Osteoblast (primary cell): ENCODE data around the gene SLC35F5. TPM values are rescaled to one million over a fixed set of nuclear protein-coding genes. Genes with fewer than 3 reads are reported as not detected.

Source experiments
- DNase-seq: peaks from one replicate; pipeline ENCODE4 v3.0.0; 2011; ENCODE audit warnings: low spot score, mixed read lengths; ENCODE audit not compliant: insufficient read length; ENCODE audit errors: missing footprints
- H2AFZ ChIP-seq: 2 replicates; pipeline ENCODE4 v1.6.0; 2011; ENCODE audit warnings: mild to moderate bottlenecking, low read length
- H3K27ac ChIP-seq: 2 replicates; pipeline ENCODE4 v1.5.1; 2011; ENCODE audit warnings: mild to moderate bottlenecking, low read depth, low read length, moderate library complexity
- H3K27me3 ChIP-seq: 2 replicates; pipeline ENCODE4 v1.6.0; 2012; ENCODE audit warnings: mild to moderate bottlenecking, control low read depth, inconsistent platforms, low read length, moderate library complexity; ENCODE audit not compliant: insufficient read depth
- H3K36me3 ChIP-seq: 2 replicates; pipeline ENCODE4 v1.5.1; 2011; ENCODE audit warnings: mild to moderate bottlenecking, low read length, control low read depth, moderate library complexity; ENCODE audit not compliant: insufficient read depth
- H3K4me1 ChIP-seq: 2 replicates; pipeline ENCODE4 v1.5.1; 2011; ENCODE audit warnings: mild to moderate bottlenecking, low read length, control low read depth, moderate library complexity; ENCODE audit not compliant: insufficient read depth
- H3K4me2 ChIP-seq: 2 replicates; pipeline ENCODE4 v1.6.0; 2011; ENCODE audit warnings: mild to moderate bottlenecking, low read length; ENCODE audit not compliant: insufficient read depth
- H3K4me3 ChIP-seq: fragments of 200-600 bp; sonication (generic); 3 replicates; pipeline ENCODE4 v1.5.1; 2012; ENCODE audit warnings: mild to moderate bottlenecking, low read length, inconsistent platforms; ENCODE audit not compliant: insufficient read depth
- H3K79me2 ChIP-seq: 2 replicates; pipeline ENCODE4 v1.6.0; 2012; ENCODE audit warnings: mild to moderate bottlenecking, low read length, control low read depth, inconsistent platforms; ENCODE audit not compliant: insufficient read depth
- H3K9me3 ChIP-seq: 2 replicates; pipeline ENCODE4 v1.5.1; 2011; ENCODE audit warnings: low read depth, low read length, control low read depth
- H4K20me1 ChIP-seq: 2 replicates; pipeline ENCODE4 v1.6.0; 2012; ENCODE audit warnings: mild to moderate bottlenecking, low read length, control low read depth; ENCODE audit not compliant: insufficient read depth
- CTCF ChIP-seq: IDR thresholded peaks from 2 replicates; pipeline ENCODE4 v1.5.1; 2011; ENCODE audit warnings: mild to moderate bottlenecking, low read depth, low read length, moderate library complexity; ENCODE audit errors: extremely low read depth
- total RNA-seq: library from RNA; depleted of rRNA; stranded (reverse); fragments of >200 nt; gene quantifications from 2 replicates; pipeline ENCODE4 v1.2.3, GENCODE V29; 2012

Gene SLC35F5
- total RNA-seq, 1 donor = 245 TPM

DNA sequence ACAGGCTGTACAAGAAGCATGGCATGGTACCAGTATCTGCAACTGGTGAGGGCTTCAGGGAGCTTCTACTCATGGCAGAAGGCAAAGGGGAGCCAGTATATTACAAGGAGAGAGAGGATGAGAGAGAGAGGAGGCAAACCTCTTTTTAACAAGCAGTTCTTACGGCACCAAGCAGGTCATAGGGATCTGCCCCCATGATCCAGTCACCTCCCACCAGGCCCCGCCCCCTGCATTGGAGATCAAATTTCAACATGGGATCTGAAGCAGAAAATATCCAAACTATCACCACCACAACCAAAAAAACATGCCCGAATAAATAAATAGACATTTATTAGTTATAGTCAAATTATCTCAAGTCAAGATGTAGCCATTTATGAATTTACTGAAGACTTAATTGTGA, 14.5 kb upstream of the SLC35F5 start:
- no peak overlapping the region for H3K4me2 ChIP-seq
- TF ChIP-seq CTCF = no peak
- no peak overlapping the region for H3K4me3 ChIP-seq
- no peak overlapping the region for H3K27ac ChIP-seq
- no peaks in the 10 kb centered on the region for H3K36me3 ChIP-seq
- H3K4me1 ChIP-seq = no peaks in the 10 kb centered on the region
- no peak for DNase-seq
- no peak overlapping the region for H2AFZ ChIP-seq
- H4K20me1 ChIP-seq = no peaks in the 10 kb centered on the region
- no peaks in the 10 kb centered on the region for H3K27me3 ChIP-seq
- no peaks in the 10 kb centered on the region for H3K79me2 ChIP-seq
- H3K9me3 ChIP-seq = no peaks in the 10 kb centered on the region

DNA sequence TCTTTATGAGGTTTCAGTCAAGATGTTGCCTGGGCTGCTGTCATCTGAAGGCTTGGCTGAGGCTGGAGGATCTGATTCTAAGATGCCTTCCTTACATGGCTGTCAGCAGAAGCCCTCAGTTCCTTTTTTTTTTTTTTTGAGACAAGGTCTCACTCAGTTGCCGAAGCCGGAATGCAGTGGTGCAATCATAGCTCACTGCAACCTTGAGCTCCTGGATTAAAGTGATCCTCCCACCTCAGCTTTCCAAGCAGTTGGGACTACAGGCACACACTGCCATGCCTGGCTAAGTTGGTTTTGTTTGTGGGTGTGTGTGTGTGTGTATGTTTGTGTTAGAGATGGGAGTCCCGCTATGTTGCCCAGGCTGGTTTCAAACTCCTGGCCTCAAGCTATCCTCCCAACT, 13.1 kb upstream of the SLC35F5 start:
- no peak for DNase-seq
- Histone ChIP-seq H3K27me3 (no peaks in the 10 kb centered on the region), H3K27ac (no peak overlapping the region), H2AFZ (no peak overlapping the region), H3K9me3 (no peaks in the 10 kb centered on the region), H3K4me2 (no peak overlapping the region), H3K36me3 (no peaks in the 10 kb centered on the region), H3K79me2 (no peaks in the 10 kb centered on the region), H4K20me1 (no peaks in the 10 kb centered on the region), H3K4me1 (no peaks in the 10 kb centered on the region), H3K4me3 (no peak overlapping the region)
- no peak for TF ChIP-seq CTCF

DNA sequence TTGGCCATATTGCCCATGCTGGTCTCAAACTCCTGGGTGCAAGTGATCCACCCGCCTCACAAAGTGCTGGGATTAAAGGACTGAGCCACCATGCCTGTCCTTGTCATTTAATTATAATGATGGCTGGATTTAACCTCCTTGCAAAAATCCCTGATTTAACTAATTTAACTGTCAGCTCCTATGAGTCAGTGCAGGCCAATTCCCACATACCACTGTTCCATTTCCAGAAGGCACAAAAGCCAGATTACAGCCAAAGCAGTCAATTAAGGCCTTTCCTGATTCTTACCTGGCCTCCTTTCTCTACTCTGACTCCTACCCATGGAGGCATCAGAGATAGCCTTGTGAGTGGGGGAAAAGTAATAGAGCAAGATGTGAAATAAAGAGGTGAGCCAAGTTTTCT, 12.3 kb upstream of the SLC35F5 start:
- no peak overlapping the region for H3K4me2 ChIP-seq
- no peaks in the 10 kb centered on the region for H3K27me3 ChIP-seq
- DNase-seq = no peak
- no peak overlapping the region for H3K27ac ChIP-seq
- no peaks in the 10 kb centered on the region for H3K4me1 ChIP-seq
- no peaks in the 10 kb centered on the region for H3K36me3 ChIP-seq
- no peaks in the 10 kb centered on the region for H4K20me1 ChIP-seq
- no peaks in the 10 kb centered on the region for H3K79me2 ChIP-seq
- H3K4me3 ChIP-seq = no peak overlapping the region
- H3K9me3 ChIP-seq = no peaks in the 10 kb centered on the region
- peak overlapping the region; percentile 86 for H2AFZ ChIP-seq
- no peak for TF ChIP-seq CTCF

DNA sequence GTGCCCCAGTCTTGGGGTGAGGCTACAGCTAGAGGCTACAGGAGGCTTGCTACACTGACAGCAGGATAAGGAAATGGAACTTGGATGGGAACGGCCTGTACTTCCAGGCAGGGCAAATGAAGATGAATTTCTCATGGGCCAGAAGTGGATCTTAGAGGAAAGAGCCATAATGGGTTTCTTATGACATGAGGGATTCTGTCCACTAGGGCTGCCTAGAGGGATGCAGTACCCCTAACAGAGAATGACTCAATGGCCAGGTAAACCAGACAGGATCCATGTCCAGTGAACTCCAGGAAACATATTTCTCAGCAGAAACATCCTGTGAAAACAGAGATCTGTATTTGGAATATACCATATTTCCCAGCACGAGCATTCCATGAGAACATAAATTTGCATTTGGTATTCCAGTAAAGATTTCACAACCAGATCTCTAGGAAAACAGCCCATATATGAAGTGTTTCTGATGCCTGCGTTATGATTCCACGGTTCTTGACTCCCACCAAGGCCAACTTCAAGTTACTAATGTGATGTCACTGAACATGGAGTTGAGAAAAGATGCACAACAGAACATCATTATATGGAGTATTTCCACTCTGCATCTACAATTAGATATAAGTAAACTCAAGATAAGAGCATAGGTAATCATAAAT, 11.5 kb upstream of the SLC35F5 start:
- H3K4me2 ChIP-seq = no peak overlapping the region
- H3K4me1 ChIP-seq = peaks cover under 1% of the 10 kb centered on the region
- peak; percentile 42 for DNase-seq
- no peaks in the 10 kb centered on the region for H3K9me3 ChIP-seq
- H3K4me3 ChIP-seq = no peak overlapping the region
- no peak overlapping the region for H2AFZ ChIP-seq
- no peaks in the 10 kb centered on the region for H3K27me3 ChIP-seq
- no peaks in the 10 kb centered on the region for H3K36me3 ChIP-seq
- no peak for TF ChIP-seq CTCF
- H3K27ac ChIP-seq = no peak overlapping the region
- no peaks in the 10 kb centered on the region for H3K79me2 ChIP-seq
- no peaks in the 10 kb centered on the region for H4K20me1 ChIP-seq
